ENCODE results near the gene CCDC142.

The CCDC142 gene

DNA sequence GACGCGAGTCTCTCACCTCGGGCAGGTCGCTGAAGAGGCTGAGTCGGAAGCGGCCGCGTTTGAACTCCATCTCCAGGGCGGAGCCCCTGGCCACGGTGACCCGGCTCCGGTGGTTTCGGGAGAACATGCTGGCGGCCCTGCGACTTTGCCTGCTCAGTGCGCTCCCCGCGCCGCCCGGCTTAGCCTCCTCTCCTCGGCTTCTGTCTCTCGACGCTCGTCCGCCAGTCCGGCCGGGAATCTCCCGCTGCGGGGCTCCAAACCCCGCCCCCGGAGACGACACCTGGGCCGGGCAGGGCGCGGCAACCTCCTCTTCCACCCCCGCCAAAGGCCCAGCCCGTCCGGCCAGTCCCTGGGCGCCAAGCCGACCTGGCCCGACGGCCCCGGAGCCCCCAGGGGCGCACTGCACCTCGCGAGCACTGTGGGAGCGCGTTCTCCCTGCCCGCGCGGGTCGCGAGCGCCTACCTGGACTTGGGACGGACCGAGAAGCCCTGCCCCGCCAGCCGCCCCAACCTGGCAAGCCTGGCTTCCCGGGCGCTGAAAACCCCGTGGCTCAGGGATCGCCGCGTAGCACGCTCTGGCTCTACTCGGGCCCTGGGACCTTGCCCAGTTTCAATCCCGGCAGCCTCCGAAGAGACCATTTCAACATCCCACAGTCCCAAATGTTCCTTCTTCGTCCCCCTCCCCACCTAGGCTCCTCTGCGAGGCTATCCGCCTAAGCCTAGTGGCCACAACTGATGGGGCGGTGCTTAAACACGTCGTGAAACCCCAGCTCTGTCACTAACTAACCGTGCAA lies 40.9 kb downstream of the CCDC142 start, which contains the start of gene RTKN:
Gene RTKN, minus strand, starts transcription at position 248 of the 793 bp plus-strand sequence. Its CDS starts 121 bp downstream, at position 127.
- no peak for DNase-seq (ENCODE audit: low spot score)

GRCh38 chr2:74441170-74441689 lies 41.6 kb downstream of the CCDC142 start:
- DNase-seq (ENCODE audit: low spot score) = no peak

DNA sequence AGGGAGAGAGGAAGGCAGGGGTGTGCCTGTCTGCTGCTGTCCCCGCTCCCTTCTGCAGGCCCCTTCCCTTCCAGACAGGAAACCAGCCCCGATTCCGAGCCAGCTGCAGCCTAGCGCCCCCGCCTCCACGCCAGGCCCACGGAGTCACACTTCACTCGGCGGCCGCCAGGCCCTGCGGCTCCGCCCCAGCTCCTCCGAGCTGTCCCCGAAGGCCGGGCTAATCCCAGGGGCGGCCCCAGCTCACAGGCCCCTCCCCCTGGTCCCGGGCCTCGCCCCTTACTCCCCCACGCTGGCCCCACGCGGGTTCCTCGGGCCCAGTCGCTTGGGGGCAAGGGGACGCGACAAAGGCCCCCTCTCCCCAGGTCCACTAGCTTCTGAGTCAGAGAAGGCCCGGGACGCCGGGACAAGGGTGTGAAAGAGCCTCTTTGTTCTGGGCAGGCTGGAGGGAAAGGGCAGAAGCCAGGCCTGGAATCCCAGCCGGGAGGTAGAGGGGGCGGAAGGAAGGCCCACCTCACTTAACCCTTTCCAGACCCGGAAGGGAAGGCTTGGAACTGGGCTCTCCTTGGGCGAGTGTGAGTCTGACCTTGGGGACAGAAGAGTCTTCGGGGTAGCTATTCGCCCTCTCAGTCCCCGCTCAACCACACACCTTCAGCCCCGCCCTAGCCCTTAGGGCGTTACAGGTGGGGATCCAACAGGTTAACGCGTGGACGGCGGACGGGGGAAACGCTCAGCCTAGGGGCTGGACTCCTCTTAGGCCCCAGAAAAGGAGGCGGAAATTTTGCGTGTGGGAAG lies 42.2 kb downstream of the CCDC142 start:
- DNase-seq (ENCODE audit: low spot score) = peak; percentile 100

DNA sequence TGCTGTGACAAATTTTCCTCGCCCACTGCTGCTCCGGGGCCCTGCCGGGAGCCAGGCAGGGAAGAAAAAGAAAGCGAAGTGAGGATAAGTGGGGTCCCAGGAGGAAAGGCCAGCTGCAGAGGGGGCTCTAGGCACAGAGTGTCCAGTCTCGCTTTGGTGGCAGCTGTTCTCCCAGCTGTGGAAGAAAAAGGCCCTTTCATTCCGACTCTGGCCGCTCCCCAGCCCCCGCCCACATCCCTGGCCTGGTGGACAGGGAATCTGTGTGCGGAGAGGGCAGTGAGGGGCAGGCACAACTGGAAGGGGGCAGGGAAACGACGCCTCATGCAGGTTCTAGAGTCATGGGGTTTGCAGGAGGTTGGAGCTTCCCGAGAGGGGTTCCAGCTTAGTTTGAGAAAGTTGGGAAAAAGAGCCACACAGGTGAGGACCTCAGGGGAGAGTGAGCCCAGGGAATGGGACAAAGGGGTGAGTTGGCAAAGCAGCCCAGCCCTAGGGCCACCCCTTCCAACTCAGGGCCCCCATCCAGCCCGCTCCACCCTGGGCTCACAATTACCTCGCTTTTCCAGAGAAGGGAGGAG lies 42.9 kb downstream of the CCDC142 start:
- DNase-seq (ENCODE audit: low spot score) = peak; percentile 96

DNA sequence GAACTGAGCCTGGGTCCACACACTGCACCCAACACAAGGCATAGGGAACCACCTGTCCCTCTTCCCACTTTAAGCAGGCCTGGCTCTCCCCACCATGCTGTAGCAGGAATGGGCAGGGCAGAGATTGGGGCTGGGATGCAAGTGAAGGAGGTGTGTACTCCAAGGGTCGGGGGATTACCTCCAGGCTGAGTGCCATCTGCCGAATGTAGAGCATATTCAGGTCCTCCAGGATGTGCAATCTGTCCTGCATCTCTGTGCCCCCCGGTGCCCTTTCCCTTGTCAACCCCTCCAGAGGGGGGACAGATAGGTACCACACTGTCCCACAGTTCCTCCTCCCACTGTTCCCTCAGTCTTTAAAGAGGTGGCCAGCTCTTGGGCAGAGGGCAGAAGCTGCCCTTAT lies 43.4 kb downstream of the CCDC142 start:
- no peak for DNase-seq (ENCODE audit: low spot score)

DNA sequence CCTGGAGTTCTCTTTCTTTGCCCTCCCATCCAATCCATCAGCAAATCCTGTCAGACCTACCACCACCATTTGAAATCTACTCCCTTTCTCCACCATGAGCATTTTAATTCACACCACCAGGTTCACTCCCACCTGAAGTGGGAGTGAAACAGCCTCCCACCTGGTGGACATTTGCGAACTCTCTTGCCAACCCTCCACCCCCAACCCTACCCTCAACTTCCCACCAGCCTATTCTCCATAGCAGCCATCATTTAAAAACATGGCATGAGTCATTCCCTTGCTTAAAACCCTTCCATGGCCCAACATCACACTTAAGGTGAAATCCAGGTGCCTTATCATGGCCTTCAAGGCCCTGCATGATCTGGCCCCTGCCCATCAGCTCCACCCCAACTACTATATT lies 44.5 kb downstream of the CCDC142 start:
- no peak for DNase-seq (ENCODE audit: low spot score)

GRCh38 chr2:74436848-74437695 lies 45.7 kb downstream of the CCDC142 start:
- peak; percentile 49 for DNase-seq (ENCODE audit: low spot score)

DNA sequence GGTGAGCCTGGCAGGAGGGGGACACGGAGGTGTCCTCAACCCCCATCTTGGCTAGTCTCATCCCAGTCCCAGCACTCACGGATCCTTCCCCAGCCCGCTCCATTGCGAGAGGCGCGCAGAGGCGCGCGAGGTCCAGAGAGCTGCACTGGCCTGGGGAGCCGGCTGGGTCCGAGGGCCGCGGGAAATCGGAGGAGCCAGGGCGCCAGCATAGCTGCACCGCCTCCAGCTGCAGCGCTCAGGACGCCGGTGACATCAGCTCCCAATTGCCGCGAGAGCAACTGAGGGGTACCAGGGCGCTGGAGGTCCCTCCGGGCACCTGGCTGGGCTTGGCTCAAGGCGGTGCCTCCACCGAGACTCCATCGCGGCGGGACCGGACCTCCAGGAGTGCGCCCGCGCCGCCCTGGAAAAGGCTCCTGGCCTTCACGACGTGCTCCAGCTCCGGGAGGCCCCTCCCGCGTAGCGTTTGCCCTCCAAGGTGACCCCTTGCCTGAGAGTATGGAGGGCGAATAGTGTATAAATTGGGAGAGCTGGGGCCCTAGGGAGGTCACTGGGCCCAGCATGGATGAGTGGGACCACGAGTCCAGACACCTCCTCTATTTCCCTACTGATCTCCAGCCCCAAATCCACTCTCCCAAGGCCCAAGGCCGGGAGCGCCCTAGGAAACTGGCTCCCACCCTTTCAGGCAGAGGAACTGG lies 46.5 kb downstream of the CCDC142 start:
- no peak for DNase-seq (ENCODE audit: low spot score)

GRCh38 chr2:74430502-74430901 lies 52.3 kb downstream of the CCDC142 start:
- DNase-seq (ENCODE audit: low spot score) = no peak

GRCh38 chr2:74429487-74430451 lies 53.0 kb downstream of the CCDC142 start:
- no peak for DNase-seq (ENCODE audit: low spot score)

GRCh38 chr2:74428675-74429074 lies 54.1 kb downstream of the CCDC142 start:
- no peak for DNase-seq (ENCODE audit: low spot score)

- DNase-seq (ENCODE audit: low spot score) = no peak
Observed at GRCh38 chr2:74427551-74427950, 55.2 kb downstream of the CCDC142 start.

DNA sequence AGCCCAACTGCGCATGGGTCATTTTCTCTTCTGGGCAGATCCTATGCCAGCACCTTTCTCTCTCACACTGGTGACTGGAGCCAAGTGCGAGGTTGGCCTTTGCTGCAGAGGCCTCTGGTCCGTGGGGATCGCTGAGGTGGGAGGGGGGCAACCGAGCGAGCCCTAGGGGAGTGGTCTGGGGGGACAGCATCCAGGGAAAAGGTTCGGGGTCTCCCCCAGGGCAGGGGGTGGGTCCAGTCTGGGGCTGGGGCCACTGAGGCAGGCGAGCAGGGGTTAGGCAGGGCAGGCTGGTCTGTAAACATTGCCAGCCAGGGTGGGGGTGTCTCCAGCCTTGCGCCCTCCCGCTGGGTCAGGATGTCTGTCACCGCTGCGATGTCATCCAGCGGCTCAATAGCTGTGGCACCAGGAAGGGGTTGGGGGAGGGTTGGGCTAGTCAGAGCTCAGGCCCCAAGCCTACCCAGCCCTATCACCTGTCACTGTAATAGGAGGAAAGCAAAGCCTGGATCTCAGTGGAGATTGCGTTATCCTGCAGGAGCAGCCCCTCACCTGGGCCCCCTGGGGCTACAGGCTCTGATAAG lies 56.5 kb downstream of the CCDC142 start:
- no peak for DNase-seq (ENCODE audit: low spot score)

- DNase-seq (ENCODE audit: low spot score) = no peak
Observed at GRCh38 chr2:74425523-74425922, 57.3 kb downstream of the CCDC142 start.

DNA sequence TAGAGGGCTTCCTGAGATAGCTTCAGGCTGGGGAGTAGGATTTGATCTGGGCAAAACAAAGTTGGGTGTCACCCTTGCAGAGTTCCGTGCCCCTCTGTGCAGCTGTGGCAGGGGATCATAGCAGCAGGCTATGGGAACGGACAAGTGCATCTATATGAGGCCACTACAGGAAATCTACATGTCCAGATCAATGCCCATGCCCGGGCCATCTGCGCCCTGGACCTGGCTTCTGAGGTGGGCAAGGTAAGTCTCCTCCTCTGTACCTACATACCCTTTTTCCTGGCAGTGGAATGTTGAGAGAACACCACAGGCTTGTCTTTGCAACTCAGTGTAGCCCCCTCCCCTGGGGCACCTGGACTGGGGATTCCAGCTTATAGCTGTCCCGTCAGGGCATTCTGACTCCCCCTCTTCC lies 57.8 kb downstream of the CCDC142 start:
- no peak for DNase-seq (ENCODE audit: low spot score)

GRCh38 chr2:74424139-74424992 lies 58.4 kb downstream of the CCDC142 start:
- DNase-seq (ENCODE audit: low spot score) = no peak
